K562 (cell line): ENCODE data around the gene ZNF296. TPM values are rescaled to one million over a fixed set of nuclear protein-coding genes. Genes with fewer than 3 reads are reported as not detected.

Source experiments
- ATAC-seq: fragments of 200-7000 bp; cut with Tn5 transposase; 3 replicates; pipeline ENCODE4 v1.9.1; 2020; ENCODE audit warnings: moderate library complexity
- BruUV-seq: library from RNA; stranded (reverse); fragments of 400-500 nt; replicated peaks from 2 replicates; lab custom pipeline; 2021; lab: Mats Ljungman, UMichigan
- CTCF ChIA-PET: fragments of 300-600 bp; formaldehyde crosslinking; extraction: SDS; loops from one replicate; lab custom pipeline; 2021; ENCODE audit warnings: low intra/inter-chr PET ratio; lab: Yijun Ruan, JAX
- POLR2A ChIA-PET: fragments of 300-600, 350-650 bp; sonication (Branson Sonifier 250); formaldehyde crosslinking; extraction: SDS; loops from one replicate; lab custom pipeline; 2021; ENCODE audit warnings: antibody characterized with exemption, inconsistent platforms; lab: Yijun Ruan, JAX
- DNase-seq, 4 experiments: peaks; one replicate each; pipeline versions ENCODE4 v3.0.0 to v3.0.0-alpha.2; 2011 to 2018; ENCODE audit warnings: low spot score in 3 of 4, mixed read lengths in 3 of 4; ENCODE audit errors: extremely low read depth in 1 of 4
- FAIRE-seq: peaks from 2 replicates; lab custom pipeline; 2011; peaks lifted over from hg19 to GRCh38; lab: Jason Lieb, UNC
- H2AFZ ChIP-seq: 2 replicates; pipeline ENCODE4 v1.6.0; 2011; ENCODE audit warnings: low read depth, low read length, control low read depth, inconsistent platforms
- H3K27ac ChIP-seq: fragments of 200-600 bp; 3 replicates; pipeline ENCODE4 v1.8.0; 2011; ENCODE audit warnings: low read depth, mild to moderate bottlenecking, control low read depth, inconsistent platforms, low read length, moderate library complexity, mixed read lengths; ENCODE audit errors: extremely low read depth
- H3K27me3 ChIP-seq, 2 experiments: fragments of 300-600 bp in 1 of 2; 2 replicates in 1 of 2; 3 replicates in 1 of 2; pipeline versions ENCODE4 v1.6.0 to v1.8.0; 2011; ENCODE audit warnings: inconsistent platforms in 2 of 2, low read length in 2 of 2, mild to moderate bottlenecking in 1 of 2, mixed read lengths in 1 of 2, moderate library complexity in 1 of 2; ENCODE audit not compliant: control insufficient read depth in 2 of 2, insufficient read depth in 2 of 2
- H3K36me3 ChIP-seq: fragments of 300-600 bp; 3 replicates; pipeline ENCODE4 v1.8.0; 2011; ENCODE audit warnings: mild to moderate bottlenecking, low read length, inconsistent platforms; ENCODE audit not compliant: control insufficient read depth, insufficient read depth
- H3K4me1 ChIP-seq, 2 experiments: fragments of 200-600 bp in 1 of 2; replicated peaks in 1 of 2; 2 replicates in 1 of 2; 3 replicates in 1 of 2; pipeline versions ENCODE4 v1.5.1 to v1.8.0; 2011; ENCODE audit warnings: inconsistent platforms in 2 of 2, low read length in 2 of 2, mild to moderate bottlenecking in 1 of 2, mixed read lengths in 1 of 2, moderate library complexity in 1 of 2; ENCODE audit not compliant: control insufficient read depth in 2 of 2, insufficient read depth in 2 of 2
- H3K4me2 ChIP-seq: 2 replicates; pipeline ENCODE4 v1.6.1; 2011; ENCODE audit warnings: low read length, control low read depth, inconsistent platforms, mixed read lengths; ENCODE audit not compliant: insufficient read depth
- H3K4me3 ChIP-seq: fragments of 200-600 bp; sonication (generic), shearing (Covaris generic); 2 replicates; pipeline ENCODE4 v1.5.1; 2016; ENCODE audit warnings: control low read depth, inconsistent platforms
- H3K79me2 ChIP-seq: fragments of 200-600 bp; 3 replicates; pipeline ENCODE4 v1.8.0; 2011; ENCODE audit warnings: low read length, inconsistent platforms; ENCODE audit not compliant: control insufficient read depth, insufficient read depth
- H3K9ac ChIP-seq, 2 experiments: 2 replicates each; pipeline versions ENCODE4 v1.6.0 to v1.6.1; 2011; ENCODE audit warnings: low read depth in 2 of 2, low read length in 2 of 2, control low read depth in 1 of 2, inconsistent platforms in 1 of 2, mild to moderate bottlenecking in 1 of 2, mixed read lengths in 1 of 2; ENCODE audit not compliant: insufficient read depth in 1 of 2
- H3K9me1 ChIP-seq: one replicate; pipeline ENCODE4 v1.6.0; 2011; ENCODE audit warnings: inconsistent platforms, mild to moderate bottlenecking, low read length, moderate library complexity; ENCODE audit not compliant: control insufficient read depth, insufficient read depth
- H3K9me3 ChIP-seq: replicated peaks from 2 replicates; pipeline ENCODE4 v1.5.1; 2011; ENCODE audit warnings: low read depth, low read length, inconsistent platforms; ENCODE audit not compliant: control insufficient read depth, insufficient read depth
- H4K20me1 ChIP-seq: replicated peaks from 2 replicates; pipeline ENCODE4 v1.6.1; 2011; ENCODE audit warnings: low read length, inconsistent platforms, mixed read lengths; ENCODE audit not compliant: control insufficient read depth, insufficient read depth
- HNRNPUL1 ChIP-seq: fragments of 200-400 bp; formaldehyde crosslinking; IDR thresholded peaks from 2 replicates; pipeline ENCODE4 v1.6.1; 2017; ENCODE audit warnings: low read length
- IRF2 ChIP-seq: sonication (generic); formaldehyde crosslinking; IDR thresholded peaks from 2 replicates; pipeline ENCODE4 v1.8.1; 2022; ENCODE audit warnings: mild to moderate bottlenecking, missing genetic modification reagents
- WGBS: fragments of 100-300 bp; shearing (Covaris generic); methylation state at CpG from one replicate; pipeline ENCODE4 v1.1.6; 2016; ENCODE audit warnings: low coverage, mixed read lengths; ENCODE audit not compliant: insufficient coverage; ENCODE audit errors: missing lambda C conversion rate; 5-methylcytosine and 5-hydroxymethylcytosine counted together
- in situ Hi-C: fragments of 300-500 bp; cut with MboI; formaldehyde crosslinking; loops from 4 replicates; pipeline ENCODE4 v1.15.0; 2018; ENCODE audit warnings: inconsistent platforms, mixed read lengths
- intact Hi-C: fragments of 100-400 bp; cut with micrococcal nuclease; formaldehyde crosslinking; loops from 2 replicates; pipeline ENCODE4 v1.14.2; 2022
- polyA plus RNA-seq, 8 experiments: library from polyadenylated mRNA; depleted of rRNA in 4 of 8; stranded (reverse) in 5 of 8; unstranded in 3 of 8; fragments of >200 nt; fragmentation: Nextera tagmentation in 2 of 8; fragmentation: Illumina TruSeq in 1 of 8; extraction: Ambion mirVana in 2 of 8; extraction: Trizol in 1 of 8; gene quantifications; 2 replicates each; pipeline versions ENCODE4 v1.2.1 to v1.2.3, GENCODE V29; 2011 to 2014; ENCODE audit warnings: inconsistent platforms in 1 of 8, missing spikeins in 1 of 8
- total RNA-seq, 7 experiments: library from RNA; depleted of rRNA in 6 of 7; stranded (reverse); fragments of >200 nt in 6 of 7; fragmentation: Illumina TruSeq in 2 of 7; extraction: Trizol in 2 of 7; gene quantifications; 2 replicates each; pipeline versions ENCODE4 v1.2.1 to v1.2.3, GENCODE V29; 2011 to 2021; ENCODE audit warnings: low replicate concordance in 1 of 7
- TF ChIP-seq, protein P1 (sequence below): fragments of 250-450 bp; sonication (Bioruptor Pico); IDR thresholded peaks from 2 replicates; pipeline ENCODE4 v1.4.0; 2020; ENCODE audit warnings: mild to moderate bottlenecking, moderate library complexity
- TF ChIP-seq, protein P2 (sequence below), 2 experiments: fragments of 450-650 bp; IDR thresholded peaks; 2 replicates each; pipeline ENCODE4 v1.6.1; 2016

ZNF296 gene
- total and polyA plus RNA-seq, 9 of the 15 experiments (the other 6 are each of a cell fraction or from before 2014, with no cell fraction given): 0.03 to 8.8 (median 0.47) TPM; not detected in 1

GRCh38 chr19:45114116-45114515 is 37.8 kb upstream of the ZNF296 start:
- Histone ChIP-seq H2AFZ (no peak overlapping the region), H3K9me1 (peaks cover 5% of the 10 kb centered on the region), H3K36me3 (peaks cover 23% of the 10 kb centered on the region; the same call in 2 of the 3 replicates), H3K9ac (no peak overlapping the region), H3K27ac (no peak overlapping the region), H3K4me1 (peaks cover 8 to 40% of the 10 kb centered on the region in 2 experiments; a peak in 4 of 5 replicates), H4K20me1 (peaks cover 33% of the 10 kb centered on the region), H3K27me3 (no peaks in the 10 kb centered on the region)
- 72% methylated on average over 3 of the region's 4 CpGs for WGBS
- in situ Hi-C loops: no loop called here
- intact Hi-C loops: no loop called here
- TF ChIP-seq IRF2 (CRISPR knock-in tag) (no peak), HNRNPUL1 (no peak)
- TF ChIP-seq, protein P1, sequence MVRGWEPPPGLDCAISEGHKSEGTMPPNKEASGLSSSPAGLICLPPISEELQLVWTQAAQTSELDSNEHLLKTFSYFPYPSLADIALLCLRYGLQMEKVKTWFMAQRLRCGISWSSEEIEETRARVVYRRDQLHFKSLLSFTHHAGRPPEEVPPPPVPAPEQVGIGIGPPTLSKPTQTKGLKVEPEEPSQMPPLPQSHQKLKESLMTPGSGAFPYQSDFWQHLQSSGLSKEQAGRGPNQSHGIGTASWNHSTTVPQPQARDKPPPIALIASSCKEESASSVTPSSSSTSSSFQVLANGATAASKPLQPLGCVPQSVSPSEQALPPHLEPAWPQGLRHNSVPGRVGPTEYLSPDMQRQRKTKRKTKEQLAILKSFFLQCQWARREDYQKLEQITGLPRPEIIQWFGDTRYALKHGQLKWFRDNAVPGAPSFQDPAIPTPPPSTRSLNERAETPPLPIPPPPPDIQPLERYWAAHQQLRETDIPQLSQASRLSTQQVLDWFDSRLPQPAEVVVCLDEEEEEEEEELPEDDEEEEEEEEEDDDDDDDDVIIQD (CRISPR knock-in tag): no peak
- TF ChIP-seq, protein P2, sequence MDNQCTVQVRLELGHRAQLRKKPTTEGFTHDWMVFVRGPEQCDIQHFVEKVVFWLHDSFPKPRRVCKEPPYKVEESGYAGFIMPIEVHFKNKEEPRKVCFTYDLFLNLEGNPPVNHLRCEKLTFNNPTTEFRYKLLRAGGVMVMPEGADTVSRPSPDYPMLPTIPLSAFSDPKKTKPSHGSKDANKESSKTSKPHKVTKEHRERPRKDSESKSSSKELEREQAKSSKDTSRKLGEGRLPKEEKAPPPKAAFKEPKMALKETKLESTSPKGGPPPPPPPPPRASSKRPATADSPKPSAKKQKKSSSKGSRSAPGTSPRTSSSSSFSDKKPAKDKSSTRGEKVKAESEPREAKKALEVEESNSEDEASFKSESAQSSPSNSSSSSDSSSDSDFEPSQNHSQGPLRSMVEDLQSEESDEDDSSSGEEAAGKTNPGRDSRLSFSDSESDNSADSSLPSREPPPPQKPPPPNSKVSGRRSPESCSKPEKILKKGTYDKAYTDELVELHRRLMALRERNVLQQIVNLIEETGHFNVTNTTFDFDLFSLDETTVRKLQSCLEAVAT (IDR thresholded peaks at IDR 0.05): no peak
- TF ChIP-seq, all 486 proteins: peak for 0
- no peak overlapping the region for H3K4me2 ChIP-seq
- POLR2A ChIA-PET: interaction anchor here (1.5 kb wide), 1 partner anchor 14 kb away, joined by 4 read pairs; no protein-coding TSS in a partner anchor
- no TSS peak for BruUV-seq
- H3K4me3 ChIP-seq: no peak overlapping the region
- no peak for DNase-seq
- no peaks in the 10 kb centered on the region for H3K9me3 ChIP-seq
- no peak for FAIRE-seq
- no peak for ATAC-seq
- CTCF ChIA-PET: no interaction called here
- peaks cover 80% of the 10 kb centered on the region for H3K79me2 ChIP-seq
